Fibroblast of lung (primary cell): ENCODE results near the gene GLUL.

Experiments
- CTCF ChIP-seq, 2 donors: IDR thresholded peaks in 1 of 2; conservative IDR thresholded peaks in 1 of 2; 1 replicate in 1 of 2; 2 replicates in 1 of 2; pipeline ENCODE4 v1.5.1; 2011 to 2012; ENCODE audit warnings: low read length in 2 of 2, control low read depth in 1 of 2, inconsistent platforms in 1 of 2, low read depth in 1 of 2, mild to moderate bottlenecking in 1 of 2
- EZH2 ChIP-seq: IDR thresholded peaks from 2 replicates; pipeline ENCODE4 v1.5.1; 2012; ENCODE audit warnings: low read length, control low read depth, mild to moderate bottlenecking; ENCODE audit errors: missing control alignments

DNA sequence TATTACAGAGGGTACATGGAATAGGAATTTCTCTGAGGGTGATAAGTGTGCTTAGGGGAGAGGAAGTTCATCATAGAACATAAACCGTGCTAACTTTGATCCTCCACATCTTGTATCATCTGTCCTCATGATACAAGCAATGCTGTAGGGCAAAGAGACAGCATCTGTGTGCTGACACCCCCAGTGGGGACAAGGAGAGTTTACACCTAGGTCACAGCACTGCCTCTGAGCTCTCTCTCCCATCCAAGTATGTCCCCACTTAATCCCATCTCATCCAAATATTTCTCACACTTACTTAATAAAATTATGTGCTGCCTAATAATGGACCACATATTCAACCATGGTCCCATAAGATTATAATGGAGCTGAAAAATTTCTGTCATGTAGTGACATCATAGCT is 13.2 kb upstream of the GLUL start:
- TF ChIP-seq CTCF (conservative IDR thresholded peaks at IDR 0.05 in 1 of 2, IDR thresholded peaks at IDR 0.05 in 1 of 2; ENCODE audit: low read depth in 1 of 2, low read length in 2 of 2) (no peak), EZH2 (no peak)
